GM15510 (cell line): ENCODE results near the gene DNM3.

Experiments
- POLR2A ChIP-seq: IDR thresholded peaks from 3 replicates; pipeline ENCODE4 v1.6.1; 2011; ENCODE audit warnings: borderline replicate concordance; ENCODE audit not compliant: insufficient read length; ENCODE audit errors: extremely low read depth

Gene DNM3

GRCh38 chr1:172325531-172325930, 484.2 kb downstream of the DNM3 start:
- TF ChIP-seq POLR2A, result no peak

GRCh38 chr1:172326136-172326535, 484.8 kb downstream of the DNM3 start:
- no peak for TF ChIP-seq POLR2A

GRCh38 chr1:172328266-172328665, 487.0 kb downstream of the DNM3 start:
- no peak for TF ChIP-seq POLR2A

DNA sequence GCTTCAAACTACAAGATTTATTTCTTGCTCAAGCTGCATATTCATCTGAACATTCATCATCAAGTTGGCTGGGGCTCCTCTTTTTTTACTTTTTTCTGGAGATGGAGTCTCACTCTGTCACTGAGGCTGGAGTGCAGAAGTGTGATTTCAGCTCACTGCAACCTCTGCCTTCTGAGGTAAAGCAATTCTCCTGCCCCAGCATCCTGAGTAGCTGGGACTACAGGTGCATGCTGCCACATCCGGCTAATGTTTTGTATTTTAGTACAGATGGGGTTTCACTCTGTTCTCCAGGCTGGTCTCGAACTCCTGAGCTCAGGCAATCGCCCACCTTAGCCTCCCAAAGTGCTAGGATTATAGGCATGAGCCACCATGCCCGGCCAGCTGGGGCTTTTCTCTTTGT, 490.9 kb downstream of the DNM3 start:
- TF ChIP-seq POLR2A, result no peak

GRCh38 chr1:172335377-172335776, 494.1 kb downstream of the DNM3 start:
- no peak for TF ChIP-seq POLR2A

DNA sequence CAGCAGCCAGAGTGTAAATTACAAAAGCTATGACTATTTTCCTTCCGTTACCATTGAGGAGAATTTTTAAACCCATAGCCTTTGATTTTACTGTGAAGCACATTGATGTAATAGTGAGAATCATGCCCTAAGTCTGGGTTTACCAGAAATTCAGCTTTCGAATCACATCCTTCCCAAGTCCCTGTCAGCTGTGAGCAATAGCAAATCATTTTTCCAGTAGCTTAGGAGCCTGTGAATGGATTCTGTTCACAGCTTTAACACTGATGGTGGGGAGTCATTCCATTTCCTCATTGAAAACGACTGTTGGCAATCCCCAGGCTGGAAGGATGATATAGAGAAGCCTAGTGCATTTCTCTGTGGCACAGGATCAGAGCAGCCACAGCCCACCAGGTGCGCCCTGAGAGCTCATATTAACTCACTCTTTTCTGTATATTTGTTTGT, 497.0 kb downstream of the DNM3 start:
- no peak for TF ChIP-seq POLR2A

DNA sequence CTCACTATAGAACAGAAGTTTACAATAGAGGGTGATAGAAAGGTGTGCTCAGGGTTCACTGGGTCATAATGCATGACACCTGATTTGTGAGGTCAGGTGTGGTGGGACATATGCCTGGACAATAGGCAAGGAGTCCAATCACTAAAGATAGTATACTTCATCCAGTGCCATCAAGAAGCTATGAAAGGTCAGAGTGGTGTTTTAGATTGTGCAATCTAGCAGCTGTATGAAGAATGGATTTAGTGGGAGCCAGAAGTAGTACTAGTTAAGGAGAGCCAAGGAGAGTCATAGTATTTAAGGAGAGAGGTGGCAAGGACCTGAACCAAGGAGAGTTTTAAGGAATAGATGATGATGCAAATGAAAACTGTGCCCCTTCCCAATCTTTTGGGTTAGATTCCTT, 498.5 kb downstream of the DNM3 start:
- no peak for TF ChIP-seq POLR2A

- TF ChIP-seq POLR2A, result no peak
Measured at GRCh38 chr1:172340520-172340919, 499.2 kb downstream of the DNM3 start.

DNA sequence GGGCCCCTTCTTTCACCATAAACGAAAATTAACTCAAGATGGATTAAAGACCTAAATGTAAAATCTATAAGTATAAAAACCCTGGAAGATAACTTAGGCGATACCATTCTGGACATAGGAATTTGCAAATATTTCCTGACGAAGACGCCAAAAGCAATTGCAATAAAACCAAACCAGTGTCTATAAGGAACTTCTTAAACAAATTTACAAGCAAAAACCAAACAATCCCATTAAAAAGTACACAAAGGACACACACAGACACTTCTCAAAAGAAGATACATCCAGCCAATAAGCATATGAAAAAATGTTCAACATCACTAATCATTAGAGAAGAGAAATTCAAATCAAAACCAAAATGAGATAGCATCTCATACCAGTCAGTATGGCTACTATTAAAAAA, 500.4 kb downstream of the DNM3 start:
- no peak for TF ChIP-seq POLR2A

- TF ChIP-seq POLR2A, result no peak
Measured at GRCh38 chr1:172342584-172343239, 501.4 kb downstream of the DNM3 start.

GRCh38 chr1:172343240-172344160, 502.2 kb downstream of the DNM3 start:
- no peak for TF ChIP-seq POLR2A

- no peak for TF ChIP-seq POLR2A
Measured at GRCh38 chr1:172344444-172344843, 503.1 kb downstream of the DNM3 start.

DNA sequence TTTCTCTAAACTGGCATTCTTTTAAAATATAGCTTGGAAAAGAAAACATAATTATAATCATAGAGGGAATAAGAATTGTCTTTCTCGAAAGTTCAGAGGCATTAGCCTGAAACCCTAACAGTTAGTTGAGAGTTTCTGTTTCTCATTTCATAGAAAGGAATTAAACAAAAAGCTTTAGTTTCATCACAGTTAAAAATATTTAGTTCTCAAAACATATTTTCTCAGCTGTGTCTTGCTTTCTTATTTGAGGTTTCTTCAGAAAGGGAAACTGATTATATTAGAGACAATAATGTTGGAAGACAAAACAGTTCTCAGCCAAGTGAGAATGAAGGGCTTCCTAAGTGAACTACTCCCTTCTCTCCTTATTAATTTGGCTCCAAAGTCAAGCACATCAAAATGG, 503.8 kb downstream of the DNM3 start:
- TF ChIP-seq POLR2A, result no peak

- no peak for TF ChIP-seq POLR2A
Measured at GRCh38 chr1:172347416-172347815, 506.1 kb downstream of the DNM3 start.

DNA sequence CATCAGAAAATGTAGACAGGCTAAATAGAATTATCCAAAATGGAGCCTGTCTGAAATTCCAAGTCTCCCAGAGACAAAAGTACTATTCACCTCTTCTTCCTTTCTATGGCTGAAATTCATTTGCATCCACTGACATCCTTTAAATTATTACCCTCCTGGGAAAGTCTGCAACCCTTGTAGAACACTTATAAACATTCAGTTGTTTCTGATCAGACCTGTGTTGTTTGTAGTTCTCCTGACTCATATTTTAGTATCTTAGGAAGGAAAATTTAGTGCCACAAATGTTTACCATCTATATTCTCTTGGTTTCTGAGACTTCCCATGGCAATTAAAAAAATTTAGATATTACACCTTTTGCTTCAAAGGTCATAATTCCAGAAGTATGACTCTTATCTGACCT, 509.6 kb downstream of the DNM3 start:
- TF ChIP-seq POLR2A, result no peak

DNA sequence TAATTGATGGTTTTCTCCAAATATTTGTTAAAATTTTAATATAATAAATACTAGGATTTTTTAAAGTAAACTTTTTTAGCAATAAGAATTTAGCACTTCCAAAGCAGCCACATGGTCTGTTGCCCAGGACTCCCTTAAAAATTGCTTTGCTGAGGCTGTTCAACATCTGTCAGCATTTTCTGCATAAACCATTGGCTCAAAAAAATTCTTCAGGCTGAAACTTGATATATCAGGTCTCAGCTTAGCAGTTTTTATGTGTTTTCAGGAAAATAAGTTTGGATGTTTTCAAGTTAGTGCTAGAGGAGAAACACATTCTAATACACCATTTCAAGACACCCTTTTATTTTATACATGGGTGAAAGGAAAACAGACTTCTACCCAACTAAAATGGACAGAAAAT, 510.0 kb downstream of the DNM3 start:
- no peak for TF ChIP-seq POLR2A

- TF ChIP-seq POLR2A, result no peak
Measured at GRCh38 chr1:172351754-172352161, 510.5 kb downstream of the DNM3 start.

- TF ChIP-seq POLR2A, result no peak
Measured at GRCh38 chr1:172352435-172352834, 511.1 kb downstream of the DNM3 start.
